Spleen (tissue), 7 donors: Measurements from ENCODE around the gene TMEM132D.

Experiments used
- CTCF ChIP-seq, 11 experiments: fragments of 200-600 bp in 7 of 11; fragments of 450-650 bp in 4 of 11; sonication (generic) in 4 of 11; IDR thresholded peaks in 8 of 11; conservative IDR thresholded peaks in 3 of 11; 1 replicate in 7 of 11; 2 replicates in 4 of 11; pipeline versions ENCODE4 v1.4.0 to v1.8.0; 2016 to 2021; ENCODE audit warnings: antibody characterized with exemption in 11 of 11, inconsistent platforms in 4 of 11, mild to moderate bottlenecking in 1 of 11
- POLR2A ChIP-seq, 3 donors: fragments of 450-650 bp; IDR thresholded peaks; one replicate each; pipeline ENCODE4 v1.5.1; 2017; ENCODE audit warnings: antibody characterized with exemption in 3 of 3, mild to moderate bottlenecking in 1 of 3
- POLR2AphosphoS5 ChIP-seq, 3 donors: sonication (generic); formaldehyde crosslinking; IDR thresholded peaks; one replicate each; pipeline ENCODE4 v1.5.1; 2017; ENCODE audit warnings: antibody characterized with exemption in 3 of 3
- donor health status: DM: no; HTN: no; CAD: no; lungs with moderate emphysema.
- donor health status: DM: no; HTN: no; CAD: no.
- donor health status: DM: no; HTN: no; CAD: no.

DNA sequence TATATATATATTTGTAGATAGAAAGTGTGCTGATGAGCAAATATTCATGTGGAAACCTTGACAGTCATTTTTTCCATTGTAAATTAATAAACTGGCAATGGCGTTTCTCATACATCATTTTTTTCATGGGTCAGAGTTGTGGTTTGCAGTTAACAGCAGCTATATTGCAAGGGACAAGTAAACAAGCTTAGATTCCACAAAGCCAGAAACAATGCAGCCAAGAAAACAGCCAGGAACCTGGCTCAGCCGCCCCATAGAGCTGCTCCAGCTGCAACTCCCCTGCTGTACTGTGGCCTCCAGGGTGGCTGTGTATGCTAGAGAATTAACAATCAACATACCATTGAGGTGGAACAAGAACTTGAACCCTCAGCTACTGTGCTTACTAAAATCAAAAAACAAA, 298.2 kb downstream of the TMEM132D start:
- TF ChIP-seq CTCF (IDR thresholded peaks at IDR 0.05 in 8 of 11, conservative IDR thresholded peaks at IDR 0.05 in 3 of 11) (no peak), POLR2AphosphoS5 (IDR thresholded peaks at IDR 0.05) (no peak), POLR2A (IDR thresholded peaks at IDR 0.05) (no peak)
